Measurements from ENCODE around the gene CCDC3.

DNA sequence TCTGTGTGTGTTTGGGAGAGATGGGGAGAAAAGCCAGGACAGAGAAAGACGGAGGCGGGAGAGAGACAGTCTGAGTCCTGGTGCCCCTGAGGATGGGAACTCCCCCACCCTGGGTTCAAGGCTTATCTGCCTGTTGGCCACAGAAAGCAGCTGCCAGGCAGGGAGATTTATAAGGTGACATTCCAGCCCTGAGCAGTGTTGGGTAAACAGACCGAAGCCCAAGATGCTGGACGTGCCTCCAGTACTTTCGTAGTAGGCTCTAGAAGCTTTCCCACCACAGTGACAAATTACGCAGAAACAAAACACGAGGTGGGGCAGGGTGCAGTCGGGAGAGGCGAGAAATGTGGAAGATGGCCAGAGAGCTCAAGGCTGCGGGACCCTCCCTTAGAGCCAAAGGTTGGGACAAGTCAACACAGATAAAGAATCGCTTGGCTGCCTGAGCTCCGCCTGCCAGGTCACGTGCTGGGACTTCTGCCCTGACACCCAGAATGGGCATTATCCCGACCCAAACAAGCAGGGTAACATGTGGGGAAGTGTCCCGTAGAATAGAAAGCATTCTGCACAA lies 41.1 kb downstream of the CCDC3 start:
- TF ChIP-seq, protein P1, sequence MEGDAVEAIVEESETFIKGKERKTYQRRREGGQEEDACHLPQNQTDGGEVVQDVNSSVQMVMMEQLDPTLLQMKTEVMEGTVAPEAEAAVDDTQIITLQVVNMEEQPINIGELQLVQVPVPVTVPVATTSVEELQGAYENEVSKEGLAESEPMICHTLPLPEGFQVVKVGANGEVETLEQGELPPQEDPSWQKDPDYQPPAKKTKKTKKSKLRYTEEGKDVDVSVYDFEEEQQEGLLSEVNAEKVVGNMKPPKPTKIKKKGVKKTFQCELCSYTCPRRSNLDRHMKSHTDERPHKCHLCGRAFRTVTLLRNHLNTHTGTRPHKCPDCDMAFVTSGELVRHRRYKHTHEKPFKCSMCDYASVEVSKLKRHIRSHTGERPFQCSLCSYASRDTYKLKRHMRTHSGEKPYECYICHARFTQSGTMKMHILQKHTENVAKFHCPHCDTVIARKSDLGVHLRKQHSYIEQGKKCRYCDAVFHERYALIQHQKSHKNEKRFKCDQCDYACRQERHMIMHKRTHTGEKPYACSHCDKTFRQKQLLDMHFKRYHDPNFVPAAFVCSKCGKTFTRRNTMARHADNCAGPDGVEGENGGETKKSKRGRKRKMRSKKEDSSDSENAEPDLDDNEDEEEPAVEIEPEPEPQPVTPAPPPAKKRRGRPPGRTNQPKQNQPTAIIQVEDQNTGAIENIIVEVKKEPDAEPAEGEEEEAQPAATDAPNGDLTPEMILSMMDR (IDR thresholded peaks at IDR 0.05; ENCODE audit: insufficient read depth, low read length, poor library complexity, severe bottlenecking) = no peak
- no peak for TF ChIP-seq EZH2phosphoT487 (conservative IDR thresholded peaks at IDR 0.05; ENCODE audit: low read length)
